Activated T-cell treated with anti-CD3 and anti-CD28 coated beads, Interleukin-2, amount 50 U/mL, for 4 hours (primary cell): ENCODE measurements around the gene SPDYE8. TPM values are rescaled to one million over a fixed set of nuclear protein-coding genes. Genes with fewer than 3 reads are reported as not detected.
"Not testable (repeated sequence)": the region's sequence is repeated elsewhere in the genome, so short reads cannot be mapped to it uniquely, and the experiment has no call there.

ENCODE experiments used
- ATAC-seq, 2 donors: fragments of 200-7000 bp; cut with Tn5 transposase; one replicate each; pipeline ENCODE4 v1.10.0; 2021
- DNase-seq: peaks from one replicate; pipeline ENCODE4 v3.0.0-alpha.2; 2020
- H3K27me3 Mint-ChIP-seq: one replicate; pipeline ENCODE4 v1.8.0; 2021; ENCODE audit warnings: low read depth, mixed read lengths
- H3K36me3 Mint-ChIP-seq: one replicate; pipeline ENCODE4 v1.8.0; 2022; ENCODE audit warnings: mixed read lengths; ENCODE audit not compliant: insufficient read depth
- H3K4me1 Mint-ChIP-seq: one replicate; pipeline ENCODE4 v1.8.0; 2021; ENCODE audit warnings: low read depth, mixed read lengths
- H3K4me3 Mint-ChIP-seq: one replicate; pipeline ENCODE4 v1.8.0; 2021; ENCODE audit warnings: mild to moderate bottlenecking, moderate library complexity, mixed read lengths
- H3K9me3 Mint-ChIP-seq: one replicate; pipeline ENCODE4 v1.8.0; 2021; ENCODE audit warnings: mixed read lengths
- total RNA-seq, 3 donors: library from RNA; stranded (reverse); gene quantifications; one replicate each; pipeline ENCODE4 v1.2.1, GENCODE V29; 2021

The SPDYE8 gene
- total RNA-seq, 3 donors from 2014 or later = not detected

DNA sequence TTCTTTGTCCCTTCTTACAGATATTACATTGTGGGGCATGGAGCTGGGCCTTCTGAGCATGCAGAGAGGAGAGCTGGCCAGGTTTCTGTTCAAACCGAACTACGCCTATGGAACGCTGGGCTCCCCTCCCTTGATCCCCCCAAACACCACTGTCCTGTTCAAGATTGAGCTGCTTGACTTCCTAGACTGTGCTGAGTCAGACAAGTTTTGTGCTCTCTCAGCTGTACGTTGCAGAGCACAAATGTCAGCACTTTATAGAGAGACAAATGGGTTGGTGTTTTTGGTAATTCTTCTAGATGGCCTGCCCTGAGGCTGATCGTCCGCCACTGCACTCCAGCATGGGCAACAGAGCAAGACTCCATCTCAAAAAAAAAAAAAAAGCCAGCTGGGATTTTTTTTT lies 58.1 kb downstream of the SPDYE8 start:
- DNase-seq, ATAC-seq, H3K4me1 Mint-ChIP-seq, H3K4me3 Mint-ChIP-seq, H3K27me3 Mint-ChIP-seq, H3K9me3 Mint-ChIP-seq, H3K36me3 Mint-ChIP-seq: not testable (repeated sequence)

Other genes with a start within 250 kb of the SPDYE8 start
- 1 to 10 TPM; 2.3 to 6.2 (median 3.2) TPM for gene TYW1B, start 201.6 kb downstream of the SPDYE8 start, total RNA-seq
- 10 to 100 TPM; 77.5 to 93.4 (median 84.2) TPM for gene POM121, start 104.7 kb downstream of the SPDYE8 start, total RNA-seq
- under 1 TPM in 2 of 3 donors, not detected in 1; 0.38 to 0.79 TPM for gene TRIM74, start 60.3 kb downstream of the SPDYE8 start, total RNA-seq
- not detected for gene SPDYE11, start 28.1 kb upstream of the SPDYE8 start, total RNA-seq
- not detected for gene SPDYE9, start 56.3 kb upstream of the SPDYE8 start, total RNA-seq